HepG2 (cell line): ENCODE results near the gene MTHFD1L. TPM values are rescaled to one million over a fixed set of nuclear protein-coding genes. Genes with fewer than 3 reads are reported as not detected.

ENCODE experiments used
- ELF4 ChIP-seq: sonication (generic); formaldehyde crosslinking; IDR thresholded peaks from 2 replicates; pipeline ENCODE4 v1.5.0; 2020; ENCODE audit warnings: missing genetic modification reagents, mild to moderate bottlenecking, moderate library complexity, borderline replicate concordance
- EP300 ChIP-seq, 3 experiments: sonication (generic) in 1 of 3; formaldehyde crosslinking in 1 of 3; IDR thresholded peaks; 2 replicates each; pipeline versions ENCODE4 v1.5.1 to v1.6.1; 2011 to 2020; ENCODE audit warnings: low read depth in 2 of 3, low read length in 2 of 3, borderline replicate concordance in 1 of 3, improper control_type of control experiment in 1 of 3, mild to moderate bottlenecking in 1 of 3, missing genetic modification reagents in 1 of 3, moderate library complexity in 1 of 3
- FOXK1 ChIP-seq: sonication (generic); formaldehyde crosslinking; IDR thresholded peaks from 2 replicates; pipeline ENCODE4 v1.4.0; 2020; ENCODE audit warnings: low read depth, missing genetic modification reagents, borderline replicate concordance
- GTF2F1 ChIP-seq: fragments of 150-350 bp; IDR thresholded peaks from 2 replicates; pipeline ENCODE4 v1.6.1; 2014; ENCODE audit warnings: low read length
- HOXA3 ChIP-seq: sonication (generic); formaldehyde crosslinking; IDR thresholded peaks from 2 replicates; pipeline ENCODE4 v1.5.0; 2020; ENCODE audit warnings: missing genetic modification reagents
- HOXA7 ChIP-seq: sonication (generic); formaldehyde crosslinking; IDR thresholded peaks from 2 replicates; pipeline ENCODE4 v1.8.1; 2022; ENCODE audit warnings: mild to moderate bottlenecking, missing genetic modification reagents, moderate library complexity
- JUND ChIP-seq: sonication (generic); formaldehyde crosslinking; IDR thresholded peaks from 2 replicates; pipeline ENCODE4 v1.8.0; 2022; ENCODE audit warnings: mild to moderate bottlenecking, missing genetic modification reagents
- KLF11 ChIP-seq: IDR thresholded peaks from 2 replicates; pipeline ENCODE4 v1.6.1; 2016; ENCODE audit warnings: missing compliant biosample characterization
- MED1 ChIP-seq: sonication (generic); formaldehyde crosslinking; IDR thresholded peaks from 2 replicates; pipeline ENCODE4 v1.4.0; 2020; ENCODE audit warnings: missing genetic modification reagents
- ZBTB20 ChIP-seq: sonication (generic); formaldehyde crosslinking; IDR thresholded peaks from 2 replicates; pipeline ENCODE4 v1.8.1; 2023; ENCODE audit warnings: missing genetic modification reagents, low read depth, mild to moderate bottlenecking, borderline replicate concordance
- ZNF549 ChIP-seq: sonication (generic); formaldehyde crosslinking; IDR thresholded peaks from 2 replicates; pipeline ENCODE4 v1.5.0; 2020; ENCODE audit warnings: missing genetic modification reagents
- ZNF772 ChIP-seq: sonication (generic); formaldehyde crosslinking; IDR thresholded peaks from 2 replicates; pipeline ENCODE4 v1.5.0; 2020; ENCODE audit warnings: mild to moderate bottlenecking, missing genetic modification reagents
- ZSCAN30 ChIP-seq: sonication (generic); formaldehyde crosslinking; IDR thresholded peaks from 2 replicates; pipeline ENCODE4 v1.5.0; 2020; ENCODE audit warnings: mild to moderate bottlenecking, missing genetic modification reagents
- polyA plus RNA-seq, 8 experiments: library from polyadenylated mRNA; depleted of rRNA in 3 of 8; stranded (reverse) in 7 of 8; unstranded in 1 of 8; fragments of >200 nt; fragmentation: Illumina TruSeq in 4 of 8; extraction: Trizol in 4 of 8; gene quantifications; 2 replicates each; pipeline versions ENCODE4 v1.2.1 to v1.2.3, GENCODE V29; 2011 to 2016; ENCODE audit warnings: low read depth in 4 of 8, missing spikeins in 1 of 8, mixed read lengths in 1 of 8; ENCODE audit not compliant: insufficient read depth in 1 of 8
- total RNA-seq, 5 experiments: library from RNA; depleted of rRNA; stranded (reverse); fragments of >200 nt; fragmentation: Illumina TruSeq; extraction: Trizol; gene quantifications; 2 replicates each; pipeline ENCODE4 v1.2.3, GENCODE V29; 2016; ENCODE audit warnings: low read depth in 1 of 5
- TF ChIP-seq, protein P1 (sequence below): sonication (generic); formaldehyde crosslinking; IDR thresholded peaks from 2 replicates; pipeline ENCODE4 v1.5.0; 2020; ENCODE audit warnings: mild to moderate bottlenecking, missing genetic modification reagents, borderline replicate concordance
- TF ChIP-seq, protein P2 (sequence below): sonication (generic); formaldehyde crosslinking; IDR thresholded peaks from 2 replicates; pipeline ENCODE4 v1.4.0; 2020; ENCODE audit warnings: mild to moderate bottlenecking, low read depth, missing genetic modification reagents
- TF ChIP-seq, protein P3 (sequence below): sonication (generic); formaldehyde crosslinking; IDR thresholded peaks from 2 replicates; pipeline ENCODE4 v1.4.0; 2020; ENCODE audit warnings: missing genetic modification reagents
- TF ChIP-seq, protein P4 (sequence below): sonication (generic); formaldehyde crosslinking; IDR thresholded peaks from 2 replicates; pipeline ENCODE4 v1.4.0; 2020; ENCODE audit warnings: mild to moderate bottlenecking, missing genetic modification reagents
- TF ChIP-seq, protein P5 (sequence below): sonication (generic); formaldehyde crosslinking; IDR thresholded peaks from 2 replicates; pipeline ENCODE4 v1.4.0; 2020; ENCODE audit warnings: mild to moderate bottlenecking, missing genetic modification reagents, borderline replicate concordance

Gene MTHFD1L
- total and polyA plus RNA-seq, 2 of the 13 experiments (the other 11 are each of a cell fraction or from before 2014, with no cell fraction given): 24.0 to 39.6 TPM

GRCh38 chr6:150865406-150866146, at the start of gene MTHFD1L (continued):
- TF ChIP-seq, protein P1, sequence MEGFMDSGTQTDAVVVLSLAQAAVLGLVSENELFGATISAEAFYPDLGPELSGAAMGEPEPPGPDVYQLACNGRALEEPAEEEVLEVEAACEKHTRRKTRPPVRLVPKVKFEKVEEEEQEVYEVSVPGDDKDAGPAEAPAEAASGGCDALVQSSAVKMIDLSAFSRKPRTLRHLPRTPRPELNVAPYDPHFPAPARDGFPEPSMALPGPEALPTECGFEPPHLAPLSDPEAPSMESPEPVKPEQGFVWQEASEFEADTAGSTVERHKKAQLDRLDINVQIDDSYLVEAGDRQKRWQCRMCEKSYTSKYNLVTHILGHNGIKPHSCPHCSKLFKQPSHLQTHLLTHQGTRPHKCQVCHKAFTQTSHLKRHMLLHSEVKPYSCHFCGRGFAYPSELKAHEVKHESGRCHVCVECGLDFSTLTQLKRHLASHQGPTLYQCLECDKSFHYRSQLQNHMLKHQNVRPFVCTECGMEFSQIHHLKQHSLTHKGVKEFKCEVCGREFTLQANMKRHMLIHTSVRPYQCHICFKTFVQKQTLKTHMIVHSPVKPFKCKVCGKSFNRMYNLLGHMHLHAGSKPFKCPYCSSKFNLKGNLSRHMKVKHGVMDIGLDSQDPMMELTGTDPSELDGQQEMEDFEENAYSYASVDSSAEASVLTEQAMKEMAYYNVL (CRISPR knock-in tag): no peak
- no peak for TF ChIP-seq ZNF549 (CRISPR knock-in tag)
- TF ChIP-seq MED1 (CRISPR knock-in tag): peak; percentile 24; the same call in 1 of the 2 replicates
- TF ChIP-seq GTF2F1: no peak
- TF ChIP-seq ZBTB20 (CRISPR knock-in tag): no peak
- no peak for TF ChIP-seq HOXA7 (CRISPR knock-in tag)
- TF ChIP-seq FOXK1 (CRISPR knock-in tag): no peak
- TF ChIP-seq HOXA3 (CRISPR knock-in tag): peak; percentile 61; the same call in 1 of the 2 replicates
- TF ChIP-seq, protein P2, sequence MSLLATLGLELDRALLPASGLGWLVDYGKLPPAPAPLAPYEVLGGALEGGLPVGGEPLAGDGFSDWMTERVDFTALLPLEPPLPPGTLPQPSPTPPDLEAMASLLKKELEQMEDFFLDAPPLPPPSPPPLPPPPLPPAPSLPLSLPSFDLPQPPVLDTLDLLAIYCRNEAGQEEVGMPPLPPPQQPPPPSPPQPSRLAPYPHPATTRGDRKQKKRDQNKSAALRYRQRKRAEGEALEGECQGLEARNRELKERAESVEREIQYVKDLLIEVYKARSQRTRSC (CRISPR knock-in tag): no peak
- TF ChIP-seq JUND: no peak
- no peak for TF ChIP-seq ELF4
- TF ChIP-seq, protein P3, sequence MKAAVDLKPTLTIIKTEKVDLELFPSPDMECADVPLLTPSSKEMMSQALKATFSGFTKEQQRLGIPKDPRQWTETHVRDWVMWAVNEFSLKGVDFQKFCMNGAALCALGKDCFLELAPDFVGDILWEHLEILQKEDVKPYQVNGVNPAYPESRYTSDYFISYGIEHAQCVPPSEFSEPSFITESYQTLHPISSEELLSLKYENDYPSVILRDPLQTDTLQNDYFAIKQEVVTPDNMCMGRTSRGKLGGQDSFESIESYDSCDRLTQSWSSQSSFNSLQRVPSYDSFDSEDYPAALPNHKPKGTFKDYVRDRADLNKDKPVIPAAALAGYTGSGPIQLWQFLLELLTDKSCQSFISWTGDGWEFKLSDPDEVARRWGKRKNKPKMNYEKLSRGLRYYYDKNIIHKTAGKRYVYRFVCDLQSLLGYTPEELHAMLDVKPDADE (CRISPR knock-in tag): no peak
- no peak for TF ChIP-seq ZSCAN30 (CRISPR knock-in tag)
- TF ChIP-seq, protein P4, sequence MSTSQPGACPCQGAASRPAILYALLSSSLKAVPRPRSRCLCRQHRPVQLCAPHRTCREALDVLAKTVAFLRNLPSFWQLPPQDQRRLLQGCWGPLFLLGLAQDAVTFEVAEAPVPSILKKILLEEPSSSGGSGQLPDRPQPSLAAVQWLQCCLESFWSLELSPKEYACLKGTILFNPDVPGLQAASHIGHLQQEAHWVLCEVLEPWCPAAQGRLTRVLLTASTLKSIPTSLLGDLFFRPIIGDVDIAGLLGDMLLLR (CRISPR knock-in tag): no peak
- TF ChIP-seq EP300 (IDR thresholded peaks at IDR 0.05; ENCODE audit: low read depth in 2 of 2, low read length in 2 of 2): peak in 1 of 2 experiments; percentile 61; a peak in 1 of 4 replicates
- 0 out of 2 replicates have a peak, but pooled peaks have one; percentile 9 for TF ChIP-seq EP300 (CRISPR knock-in tag; IDR thresholded peaks at IDR 0.05; ENCODE audit: borderline replicate concordance)
- TF ChIP-seq ZNF772: peak; percentile 83; the same call in 1 of the 2 replicates
- no peak for TF ChIP-seq KLF11 (CRISPR knock-in tag)
- TF ChIP-seq, protein P5, sequence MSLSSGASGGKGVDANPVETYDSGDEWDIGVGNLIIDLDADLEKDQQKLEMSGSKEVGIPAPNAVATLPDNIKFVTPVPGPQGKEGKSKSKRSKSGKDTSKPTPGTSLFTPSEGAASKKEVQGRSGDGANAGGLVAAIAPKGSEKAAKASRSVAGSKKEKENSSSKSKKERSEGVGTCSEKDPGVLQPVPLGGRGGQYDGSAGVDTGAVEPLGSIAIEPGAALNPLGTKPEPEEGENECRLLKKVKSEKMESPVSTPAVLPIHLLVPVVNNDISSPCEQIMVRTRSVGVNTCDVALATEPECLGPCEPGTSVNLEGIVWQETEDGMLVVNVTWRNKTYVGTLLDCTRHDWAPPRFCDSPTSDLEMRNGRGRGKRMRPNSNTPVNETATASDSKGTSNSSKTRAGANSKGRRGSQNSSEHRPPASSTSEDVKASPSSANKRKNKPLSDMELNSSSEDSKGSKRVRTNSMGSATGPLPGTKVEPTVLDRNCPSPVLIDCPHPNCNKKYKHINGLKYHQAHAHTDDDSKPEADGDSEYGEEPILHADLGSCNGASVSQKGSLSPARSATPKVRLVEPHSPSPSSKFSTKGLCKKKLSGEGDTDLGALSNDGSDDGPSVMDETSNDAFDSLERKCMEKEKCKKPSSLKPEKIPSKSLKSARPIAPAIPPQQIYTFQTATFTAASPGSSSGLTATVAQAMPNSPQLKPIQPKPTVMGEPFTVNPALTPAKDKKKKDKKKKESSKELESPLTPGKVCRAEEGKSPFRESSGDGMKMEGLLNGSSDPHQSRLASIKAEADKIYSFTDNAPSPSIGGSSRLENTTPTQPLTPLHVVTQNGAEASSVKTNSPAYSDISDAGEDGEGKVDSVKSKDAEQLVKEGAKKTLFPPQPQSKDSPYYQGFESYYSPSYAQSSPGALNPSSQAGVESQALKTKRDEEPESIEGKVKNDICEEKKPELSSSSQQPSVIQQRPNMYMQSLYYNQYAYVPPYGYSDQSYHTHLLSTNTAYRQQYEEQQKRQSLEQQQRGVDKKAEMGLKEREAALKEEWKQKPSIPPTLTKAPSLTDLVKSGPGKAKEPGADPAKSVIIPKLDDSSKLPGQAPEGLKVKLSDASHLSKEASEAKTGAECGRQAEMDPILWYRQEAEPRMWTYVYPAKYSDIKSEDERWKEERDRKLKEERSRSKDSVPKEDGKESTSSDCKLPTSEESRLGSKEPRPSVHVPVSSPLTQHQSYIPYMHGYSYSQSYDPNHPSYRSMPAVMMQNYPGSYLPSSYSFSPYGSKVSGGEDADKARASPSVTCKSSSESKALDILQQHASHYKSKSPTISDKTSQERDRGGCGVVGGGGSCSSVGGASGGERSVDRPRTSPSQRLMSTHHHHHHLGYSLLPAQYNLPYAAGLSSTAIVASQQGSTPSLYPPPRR (CRISPR knock-in tag): no peak
